ENCODE data around the gene ZNF442. TPM values are rescaled to one million over a fixed set of nuclear protein-coding genes. Genes with fewer than 3 reads are reported as not detected.

ZNF442 gene
- total and polyA plus RNA-seq, 4 experiments from 2014 or later: 0.75 to 3.8 (median 1.9) TPM

GRCh38 chr19:12350185-12350889 lies 15.1 kb downstream of the ZNF442 start:
- Mint-ChIP-seq H3K36me3 (peaks cover 38 to 45% of the 10 kb centered on the region in 2 donors), H3K9me3 (peaks cover 9 to 78% (median 63%) of the 10 kb centered on the region in 8 donors), H3K4me1 (peaks cover 0 to 3% (median 0%) of the 10 kb centered on the region in 4 donors), H3K4me3 (no peak overlapping the region), H3K27me3 (no peaks in the 10 kb centered on the region), H3K27ac (no peak overlapping the region)
- DNase-seq: no peak
- H3K36me3 ChIP-seq (ENCODE audit: insufficient read depth, low read length): no peaks in the 10 kb centered on the region
- CTCF ChIA-PET (ENCODE audit: partially characterized antibody): no interaction called here
- no peak overlapping the region for H3K4me3 ChIP-seq (ENCODE audit: low read length in 2 of 2)
- peaks cover 0 to 30% of the 10 kb centered on the region in 2 donors for H3K9me3 ChIP-seq (ENCODE audit: control insufficient read depth in 1 of 2, low read length in 2 of 2)
- H3K4me1 ChIP-seq (ENCODE audit: insufficient read depth, low read length): no peaks in the 10 kb centered on the region
- intact Hi-C loops (cut with micrococcal nuclease): no loop called here
- POLR2A ChIA-PET (ENCODE audit: partially characterized antibody): no interaction called here
- H3K27ac ChIP-seq (ENCODE audit: low read depth, low read length): no peak overlapping the region
- H3K27me3 ChIP-seq (ENCODE audit: insufficient read depth, low read length): no peaks in the 10 kb centered on the region

DNA sequence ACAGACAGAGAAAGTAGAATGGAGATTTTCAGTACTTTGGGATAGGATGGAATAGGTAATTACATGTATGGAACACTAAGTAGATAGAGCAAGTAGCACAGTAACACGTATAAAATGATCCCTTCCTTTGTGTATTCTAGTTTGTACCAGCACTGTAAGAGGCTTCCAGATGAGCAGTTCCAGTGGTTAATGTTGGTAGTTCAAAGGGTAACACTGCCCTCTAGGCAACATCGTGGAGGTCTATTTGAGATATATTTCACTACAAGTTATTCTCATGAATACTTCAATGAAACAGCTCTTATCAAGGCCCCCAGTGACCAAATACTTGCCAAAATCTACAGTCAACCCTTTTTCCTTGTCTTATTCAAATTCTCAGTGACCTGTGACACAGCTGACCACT lies 18.6 kb downstream of the ZNF442 start:
- ChIA-PET POLR2A (ENCODE audit: partially characterized antibody) (no interaction called here), CTCF (ENCODE audit: partially characterized antibody) (interaction anchor here (0.7 to 1.7 kb wide), 13 partner anchors 13 to 424 kb away, joined by 3 to 9 read pairs (median 3); partner anchors contain the start of genes ZNF442 and ZNF563)
- no peak overlapping the region for H3K27ac Mint-ChIP-seq
- Histone ChIP-seq H3K9me3 (ENCODE audit: control insufficient read depth in 1 of 2, low read length in 2 of 2) (peaks cover 0 to 23% of the 10 kb centered on the region in 2 donors), H3K36me3 (ENCODE audit: insufficient read depth, low read length) (no peaks in the 10 kb centered on the region), H3K4me1 (ENCODE audit: insufficient read depth, low read length) (no peaks in the 10 kb centered on the region), H3K27ac (ENCODE audit: low read depth, low read length) (no peak overlapping the region), H3K4me3 (ENCODE audit: low read length in 2 of 2) (no peak overlapping the region), H3K27me3 (ENCODE audit: insufficient read depth, low read length) (no peaks in the 10 kb centered on the region)
- H3K4me3 Mint-ChIP-seq: peak overlapping the region in 1 of 8 donors; percentile 3
- peaks cover 21 to 24% of the 10 kb centered on the region in 2 donors for H3K36me3 Mint-ChIP-seq
- no peaks in the 10 kb centered on the region for H3K27me3 Mint-ChIP-seq
- intact Hi-C loops (cut with micrococcal nuclease): loop anchor here (1.0 kb wide), 2 partner anchors 145 to 288 kb away; no protein-coding TSS in a partner anchor
- peak in 4 of 5 donors; percentile 36 to 46 (median 42) for DNase-seq
- peaks cover 0 to 3% (median 0%) of the 10 kb centered on the region in 4 donors for H3K4me1 Mint-ChIP-seq
- H3K9me3 Mint-ChIP-seq: peaks cover 3 to 58% (median 41%) of the 10 kb centered on the region in 8 donors

DNA sequence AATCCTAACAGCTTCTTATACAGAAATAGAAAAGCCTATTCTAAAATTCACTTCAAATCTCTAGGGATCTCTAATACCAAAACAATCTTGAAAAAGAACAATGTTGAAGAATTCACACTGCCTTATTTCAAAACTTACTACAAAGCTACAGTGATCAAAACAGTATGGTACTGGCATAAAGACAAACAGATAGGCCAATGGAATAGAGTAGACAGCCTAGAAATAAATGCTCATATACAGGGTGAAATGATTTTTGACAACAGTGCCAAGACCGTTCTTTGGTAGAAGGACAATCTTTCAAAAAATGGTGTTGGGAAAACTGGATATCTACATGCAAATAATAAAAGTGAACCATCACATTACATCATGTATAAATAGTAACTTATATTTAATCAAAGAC lies 20.3 kb downstream of the ZNF442 start:
- intact Hi-C loops (cut with micrococcal nuclease): no loop called here
- Histone ChIP-seq H3K27ac (ENCODE audit: low read depth, low read length) (no peak overlapping the region), H3K4me1 (ENCODE audit: insufficient read depth, low read length) (no peaks in the 10 kb centered on the region), H3K27me3 (ENCODE audit: insufficient read depth, low read length) (no peaks in the 10 kb centered on the region), H3K36me3 (ENCODE audit: insufficient read depth, low read length) (no peaks in the 10 kb centered on the region), H3K9me3 (ENCODE audit: control insufficient read depth in 1 of 2, low read length in 2 of 2) (peaks cover 0 to 14% of the 10 kb centered on the region in 2 donors), H3K4me3 (ENCODE audit: low read length in 2 of 2) (no peak overlapping the region)
- Mint-ChIP-seq H3K9me3 (peaks cover 0 to 47% (median 26%) of the 10 kb centered on the region in 8 donors), H3K27ac (no peak overlapping the region), H3K36me3 (peaks cover 7 to 10% of the 10 kb centered on the region in 2 donors), H3K4me1 (peaks cover 0 to 3% (median 0%) of the 10 kb centered on the region in 4 donors), H3K27me3 (no peaks in the 10 kb centered on the region), H3K4me3 (no peak overlapping the region)
- ChIA-PET CTCF (ENCODE audit: partially characterized antibody) (interaction anchor here (0.9 to 2.0 kb wide), 2 partner anchors 9 to 286 kb away, joined by 3 to 7 read pairs; no protein-coding TSS in a partner anchor), POLR2A (ENCODE audit: partially characterized antibody) (interaction anchor here (1.2 to 3.4 kb wide), 2 partner anchors 12 to 80 kb away, joined by 3 to 16 read pairs; partner anchors contain the start of gene ZNF563)
- no peak for DNase-seq

GRCh38 chr19:12333162-12334159 lies 32.0 kb downstream of the ZNF442 start, which contains the start of gene ZNF563:
TSS of gene ZNF563 (minus strand) at chr19:12333633. CDS start at chr19:12333482, 151 bp downstream.
- Histone ChIP-seq H3K36me3 (ENCODE audit: insufficient read depth, low read length) (no peaks in the 10 kb centered on the region), H3K9me3 (ENCODE audit: control insufficient read depth in 1 of 2, low read length in 2 of 2) (no peaks in the 10 kb centered on the region), H3K4me1 (ENCODE audit: insufficient read depth, low read length) (peaks cover 27% of the 10 kb centered on the region), H3K4me3 (ENCODE audit: low read length in 2 of 2) (peak within 1 kb of the TSS; percentile 74 to 82), H3K27ac (ENCODE audit: low read depth, low read length) (peak within 1 kb of the TSS; percentile 80), H3K27me3 (ENCODE audit: insufficient read depth, low read length) (no peaks in the 10 kb centered on the region)
- peak within 1 kb of the TSS; percentile 83 to 99 (median 99) for H3K27ac Mint-ChIP-seq
- CTCF ChIA-PET (ENCODE audit: partially characterized antibody): interaction anchor here (0.6 to 2.0 kb wide), 12 partner anchors 14 to 521 kb away, joined by 3 to 6 read pairs (median 3); partner anchors contain the start of genes ZNF136 and ZNF442
- H3K27me3 Mint-ChIP-seq: no peaks in the 10 kb centered on the region
- POLR2A ChIA-PET (ENCODE audit: partially characterized antibody): interaction anchor here (0.6 to 5.3 kb wide), 37 partner anchors 10 to 1498 kb away, joined by 3 to 148 read pairs (median 4); partner anchors contain the start of genes JUNB, TMED1, ZNF136 and ZNF20
- H3K9me3 Mint-ChIP-seq: no peaks in the 10 kb centered on the region
- peaks cover 28 to 42% (median 37%) of the 10 kb centered on the region in 4 donors for H3K4me1 Mint-ChIP-seq
- peaks cover 0 to 10% of the 10 kb centered on the region in 2 donors for H3K36me3 Mint-ChIP-seq
- intact Hi-C loops (cut with micrococcal nuclease): loop anchor here (1.0 to 5.0 kb wide), 7 partner anchors 31 to 170 kb away; partner anchors contain the start of genes ZNF136, ZNF44, ZNF442 and ZNF799
- H3K4me3 Mint-ChIP-seq: peak within 1 kb of the TSS; percentile 96 to 100 (median 99)
- peak; percentile 96 to 98 (median 96) for DNase-seq

DNA sequence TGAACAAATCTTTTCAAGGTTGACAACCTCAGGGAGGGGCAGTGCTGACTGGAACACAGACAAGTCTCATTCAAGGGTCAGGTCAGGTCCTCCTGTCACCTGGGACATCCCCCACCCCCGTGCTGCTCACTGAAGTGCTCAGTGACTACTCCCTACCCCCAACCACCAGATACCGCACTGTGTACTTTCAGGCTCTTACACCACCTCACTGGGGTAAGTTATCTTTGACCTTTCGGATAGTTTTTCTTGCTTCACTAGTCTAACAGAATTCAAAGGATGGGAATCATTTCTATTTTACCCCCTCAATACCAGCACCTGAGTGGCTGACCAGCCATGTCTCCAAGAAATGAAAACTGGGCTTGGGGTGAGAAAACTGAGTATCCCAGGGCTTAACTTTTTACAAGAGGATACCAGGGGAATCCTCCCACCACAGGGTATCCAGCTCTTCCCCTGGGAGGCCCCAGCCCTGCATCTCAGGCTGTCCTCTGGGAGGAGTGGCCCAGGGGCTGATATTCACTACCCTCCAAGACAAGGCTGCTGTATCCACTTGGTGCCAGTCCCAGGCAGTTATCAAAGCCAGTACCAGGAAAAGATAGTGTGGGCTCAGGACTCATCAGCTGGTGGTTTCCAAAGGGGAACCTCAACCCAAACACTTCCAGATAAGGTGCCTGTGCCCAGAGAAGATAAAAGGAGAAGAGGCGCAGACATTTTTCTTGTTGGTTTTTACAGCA lies 34.1 kb downstream of the ZNF442 start:
- Mint-ChIP-seq H3K27me3 (no peaks in the 10 kb centered on the region), H3K27ac (peak overlapping the region; percentile 83 to 99 (median 96)), H3K36me3 (peaks cover 4 to 15% of the 10 kb centered on the region in 2 donors), H3K4me3 (peak overlapping the region; percentile 96 to 100 (median 99)), H3K4me1 (peaks cover 36 to 52% (median 43%) of the 10 kb centered on the region in 4 donors), H3K9me3 (no peaks in the 10 kb centered on the region)
- ChIA-PET CTCF (ENCODE audit: partially characterized antibody) (no interaction called here), POLR2A (ENCODE audit: partially characterized antibody) (interaction anchor here (0.8 to 5.3 kb wide), 7 partner anchors 13 to 175 kb away, joined by 3 to 148 read pairs (median 16); partner anchors contain the start of genes ZNF44, ZNF443 and ZNF625)
- DNase-seq: peak in 4 of 5 donors; percentile 20 to 70 (median 23)
- Histone ChIP-seq H3K4me1 (ENCODE audit: insufficient read depth, low read length) (peaks cover 27% of the 10 kb centered on the region), H3K9me3 (ENCODE audit: control insufficient read depth in 1 of 2, low read length in 2 of 2) (no peaks in the 10 kb centered on the region), H3K36me3 (ENCODE audit: insufficient read depth, low read length) (no peaks in the 10 kb centered on the region), H3K4me3 (ENCODE audit: low read length in 2 of 2) (no peak overlapping the region), H3K27ac (ENCODE audit: low read depth, low read length) (peak overlapping the region; percentile 80), H3K27me3 (ENCODE audit: insufficient read depth, low read length) (no peaks in the 10 kb centered on the region)
- intact Hi-C loops (cut with micrococcal nuclease): loop anchor here (5.0 kb wide), 1 partner anchor 129 kb away; no protein-coding TSS in a partner anchor

- H3K4me3 Mint-ChIP-seq: peak overlapping the region in 3 of 8 donors; percentile 18 to 100 (median 29)
- no peaks in the 10 kb centered on the region for H3K27me3 ChIP-seq (ENCODE audit: insufficient read depth, low read length)
- peaks cover 27% of the 10 kb centered on the region for H3K4me1 ChIP-seq (ENCODE audit: insufficient read depth, low read length)
- peak overlapping the region in 4 of 7 donors; percentile 49 to 83 (median 74) for H3K27ac Mint-ChIP-seq
- no peak overlapping the region for H3K4me3 ChIP-seq (ENCODE audit: low read length in 2 of 2)
- H3K36me3 ChIP-seq (ENCODE audit: insufficient read depth, low read length): no peaks in the 10 kb centered on the region
- no peaks in the 10 kb centered on the region for H3K9me3 Mint-ChIP-seq
- peaks cover 37 to 59% (median 45%) of the 10 kb centered on the region in 4 donors for H3K4me1 Mint-ChIP-seq
- H3K9me3 ChIP-seq (ENCODE audit: control insufficient read depth in 1 of 2, low read length in 2 of 2): no peaks in the 10 kb centered on the region
- DNase-seq: no peak
- no peak overlapping the region for H3K27ac ChIP-seq (ENCODE audit: low read depth, low read length)
- POLR2A ChIA-PET (ENCODE audit: partially characterized antibody): interaction anchor here (5.3 kb wide), 1 partner anchor 38 kb away, joined by 148 read pairs; the partner anchor contains the start of gene ZNF44
- intact Hi-C loops (cut with micrococcal nuclease): loop anchor here (5.0 kb wide), 1 partner anchor 128 kb away; no protein-coding TSS in a partner anchor
- H3K27me3 Mint-ChIP-seq: no peaks in the 10 kb centered on the region
- CTCF ChIA-PET (ENCODE audit: partially characterized antibody): no interaction called here
- peaks cover 14 to 20% of the 10 kb centered on the region in 2 donors for H3K36me3 Mint-ChIP-seq
These were observed 35.1 kb downstream of the ZNF442 start for GRCh38 chr19:12330340-12330739.

Measured in CD4-positive, alpha-beta memory T cell (primary cell).